ENCODE measurements around the gene ZIC5.
"Not testable (repeated sequence)": the region's sequence is repeated elsewhere in the genome, so short reads cannot be mapped to it uniquely, and the experiment has no call there.

The ZIC5 gene

DNA sequence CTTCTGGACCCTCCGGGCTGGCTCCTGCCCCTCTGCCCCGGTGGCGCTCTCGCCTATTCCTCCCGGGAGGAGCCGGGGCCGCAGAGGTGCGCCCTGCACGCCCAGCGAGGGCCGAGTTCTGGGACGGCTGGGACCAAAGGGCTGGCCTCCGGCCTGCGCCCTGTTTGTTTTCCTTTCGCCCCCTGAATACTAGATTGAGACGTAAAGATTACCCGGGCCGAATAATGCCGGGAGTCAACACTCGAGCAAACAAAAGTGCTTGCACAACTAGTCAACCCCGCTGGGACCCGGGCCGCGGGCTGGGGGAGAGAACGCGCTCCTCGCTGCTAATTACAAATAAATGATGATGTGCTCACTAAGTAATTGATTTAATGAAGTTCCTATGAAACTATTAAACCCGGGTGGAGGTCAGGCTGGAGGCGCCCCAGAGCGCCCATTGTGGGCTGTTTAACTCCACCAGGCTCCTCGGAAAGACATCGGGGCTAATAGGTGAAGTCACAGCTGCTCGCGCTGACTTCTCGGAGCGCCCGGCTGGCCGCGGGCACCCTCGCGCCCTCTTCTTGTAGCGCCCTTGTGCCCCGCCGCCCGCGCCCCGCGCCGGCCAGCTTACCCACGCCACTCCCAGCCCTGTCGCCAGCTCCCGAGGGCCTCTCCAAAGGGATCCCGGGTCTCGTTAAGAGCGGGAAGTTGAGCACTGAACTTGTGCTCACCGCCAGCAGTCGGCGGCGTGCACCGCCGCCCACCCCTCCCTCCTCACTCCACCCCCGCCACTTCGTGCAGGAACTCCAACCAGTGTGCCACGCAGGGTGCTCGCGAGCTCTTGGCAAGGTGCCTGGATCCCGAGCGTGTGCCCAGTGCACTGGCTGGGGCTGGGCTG lies 14.9 kb downstream of the ZIC5 start:
- no peaks in the 10 kb centered on the region for H3K36me3 ChIP-seq (ENCODE audit: control insufficient read depth, insufficient read depth, low read length)
- peak overlapping the region; percentile 27 for H3K4me3 ChIP-seq (ENCODE audit: extremely low read depth, insufficient read depth, low read length, poor library complexity, severe bottlenecking)
- H3K9me3 ChIP-seq (ENCODE audit: control insufficient read depth, low read length) = no peaks in the 10 kb centered on the region
- H3K27ac ChIP-seq (ENCODE audit: low read depth, low read length, severe bottlenecking) = peak overlapping the region; percentile 10
- 1% methylated on average over 45 to 47 of the region's 68 CpGs for WGBS, 2 experiments (ENCODE audit: insufficient coverage in 2 of 2)
- peaks cover 19% of the 10 kb centered on the region for H3K4me1 ChIP-seq (ENCODE audit: control insufficient read depth, insufficient read depth, low read length, poor library complexity, severe bottlenecking)

DNA sequence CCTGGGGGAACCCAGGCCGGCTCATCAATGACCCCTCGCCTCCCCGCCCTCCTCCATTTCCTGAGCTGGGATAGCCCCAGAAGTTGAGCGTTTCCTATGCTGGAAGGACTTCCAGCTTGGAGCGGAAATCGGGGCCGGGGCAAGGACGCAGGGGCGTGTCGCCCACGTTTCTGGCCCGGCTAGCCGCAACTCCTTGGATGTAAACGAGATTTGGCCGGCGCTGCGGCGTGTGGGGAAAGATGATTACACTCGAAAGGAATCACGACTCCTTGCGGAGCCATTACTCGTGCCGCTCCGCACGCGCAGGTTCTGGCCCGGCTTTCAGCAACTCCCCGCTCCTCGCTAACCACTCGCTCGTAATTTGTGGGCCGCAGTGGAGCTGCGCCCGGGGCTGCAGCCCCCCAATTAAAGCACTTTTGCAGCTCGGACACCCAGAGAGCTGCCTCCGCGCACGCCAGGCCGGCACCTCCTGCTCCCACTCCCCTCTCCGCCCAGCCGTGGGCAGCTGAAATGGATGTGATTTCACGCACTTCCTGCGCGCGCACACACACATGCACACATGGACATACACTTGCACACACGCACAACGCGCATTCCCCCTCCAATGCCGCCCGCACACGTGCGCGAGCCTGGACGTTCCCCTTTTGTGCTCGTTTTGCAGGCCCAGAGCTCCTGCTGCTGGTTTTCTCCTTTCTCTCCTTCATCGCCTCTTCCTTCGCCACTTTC lies 15.7 kb downstream of the ZIC5 start:
- Histone ChIP-seq H3K36me3 (ENCODE audit: control insufficient read depth, insufficient read depth, low read length) (no peaks in the 10 kb centered on the region), H3K4me1 (ENCODE audit: control insufficient read depth, insufficient read depth, low read length, poor library complexity, severe bottlenecking) (peaks cover 19% of the 10 kb centered on the region), H3K4me3 (ENCODE audit: extremely low read depth, insufficient read depth, low read length, poor library complexity, severe bottlenecking) (peak overlapping the region; percentile 27), H3K27ac (ENCODE audit: low read depth, low read length, severe bottlenecking) (no peak overlapping the region), H3K9me3 (ENCODE audit: control insufficient read depth, low read length) (no peaks in the 10 kb centered on the region)
- 4 to 6% methylated on average over 41 to 47 of the region's 57 CpGs for WGBS, 2 experiments (ENCODE audit: insufficient coverage in 2 of 2)

DNA sequence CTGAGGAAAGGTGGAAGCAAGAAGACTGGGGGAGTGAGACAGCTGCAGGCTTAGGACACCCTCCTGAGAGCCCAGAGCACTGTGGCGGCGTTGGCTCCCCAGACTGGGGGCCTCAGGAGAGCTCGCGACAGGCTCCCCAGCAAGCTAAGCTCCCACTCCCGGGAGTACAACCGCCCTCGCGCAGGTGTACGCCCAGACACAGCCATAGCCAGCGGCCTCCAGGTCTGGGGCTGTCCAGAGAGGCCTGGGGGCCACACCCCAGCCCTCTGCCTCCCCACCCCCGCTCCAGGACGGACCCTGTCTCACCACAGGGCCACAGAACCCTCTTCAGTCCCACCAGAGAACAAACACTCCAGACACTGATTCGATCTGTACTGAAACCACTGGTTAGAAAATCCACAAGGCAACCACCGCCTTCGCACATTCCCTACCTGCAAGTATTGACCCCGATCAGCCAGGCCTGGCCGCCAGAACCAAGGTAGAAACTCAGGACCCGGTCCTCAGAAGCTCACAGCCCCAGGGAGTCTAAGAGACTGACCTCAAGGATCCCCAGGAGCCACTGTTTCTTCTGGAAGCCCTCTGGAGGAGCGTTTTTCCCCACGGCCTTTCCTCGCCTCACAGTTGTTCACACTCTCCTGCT lies 16.3 kb downstream of the ZIC5 start:
- peak overlapping the region; percentile 27 for H3K4me3 ChIP-seq (ENCODE audit: extremely low read depth, insufficient read depth, low read length, poor library complexity, severe bottlenecking)
- WGBS, 2 experiments (ENCODE audit: insufficient coverage in 2 of 2) = 59 to 71% methylated on average over 16 to 19 of the region's 21 CpGs

DNA sequence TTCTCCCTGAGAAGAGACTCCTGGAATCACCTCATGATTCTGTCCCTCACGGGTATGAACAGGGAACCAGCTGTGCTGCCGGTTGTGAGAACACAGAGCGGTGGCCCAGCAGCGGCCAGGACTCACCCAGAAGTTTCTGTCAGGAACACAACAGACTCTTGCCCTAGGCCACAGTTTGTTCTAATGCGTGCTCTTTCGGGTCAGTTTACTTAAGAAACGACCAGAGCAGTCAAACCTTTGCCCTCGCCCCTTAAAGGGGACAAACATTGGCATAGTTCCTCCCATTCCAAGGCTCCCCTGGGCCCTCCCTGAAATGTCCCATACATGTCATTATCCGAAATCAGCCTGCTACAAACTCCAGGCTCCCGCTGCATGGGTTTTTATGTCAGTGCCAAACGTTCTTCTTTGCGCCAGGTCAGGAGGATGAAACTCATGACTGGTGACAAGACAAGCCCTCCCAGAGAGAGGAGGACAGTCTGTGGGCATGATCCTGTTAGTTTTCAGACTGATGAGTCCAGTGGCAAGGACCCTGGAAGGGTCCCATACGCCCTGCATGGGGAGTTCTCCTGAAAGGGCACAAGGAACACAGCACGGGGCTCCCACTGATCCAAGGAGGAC lies 18.3 kb downstream of the ZIC5 start:
- 86% methylated on average over 13 of the region's 14 CpGs for WGBS, 2 experiments (ENCODE audit: insufficient coverage in 2 of 2)
- no peaks in the 10 kb centered on the region for H3K9me3 ChIP-seq (ENCODE audit: control insufficient read depth, low read length)
- H3K36me3 ChIP-seq (ENCODE audit: control insufficient read depth, insufficient read depth, low read length) = no peaks in the 10 kb centered on the region
- no peak overlapping the region for H3K4me3 ChIP-seq (ENCODE audit: extremely low read depth, insufficient read depth, low read length, poor library complexity, severe bottlenecking)
- peaks cover 14% of the 10 kb centered on the region for H3K4me1 ChIP-seq (ENCODE audit: control insufficient read depth, insufficient read depth, low read length, poor library complexity, severe bottlenecking)
- H3K27ac ChIP-seq (ENCODE audit: low read depth, low read length, severe bottlenecking) = no peak overlapping the region

More for the DNA sequence above, 16.3 kb downstream of the ZIC5 start:
- no peak overlapping the region for H3K27ac ChIP-seq (ENCODE audit: low read depth, low read length, severe bottlenecking)
- H3K36me3 ChIP-seq (ENCODE audit: control insufficient read depth, insufficient read depth, low read length) = no peaks in the 10 kb centered on the region
- H3K9me3 ChIP-seq (ENCODE audit: control insufficient read depth, low read length) = no peaks in the 10 kb centered on the region
- peaks cover 19% of the 10 kb centered on the region for H3K4me1 ChIP-seq (ENCODE audit: control insufficient read depth, insufficient read depth, low read length, poor library complexity, severe bottlenecking)

DNA sequence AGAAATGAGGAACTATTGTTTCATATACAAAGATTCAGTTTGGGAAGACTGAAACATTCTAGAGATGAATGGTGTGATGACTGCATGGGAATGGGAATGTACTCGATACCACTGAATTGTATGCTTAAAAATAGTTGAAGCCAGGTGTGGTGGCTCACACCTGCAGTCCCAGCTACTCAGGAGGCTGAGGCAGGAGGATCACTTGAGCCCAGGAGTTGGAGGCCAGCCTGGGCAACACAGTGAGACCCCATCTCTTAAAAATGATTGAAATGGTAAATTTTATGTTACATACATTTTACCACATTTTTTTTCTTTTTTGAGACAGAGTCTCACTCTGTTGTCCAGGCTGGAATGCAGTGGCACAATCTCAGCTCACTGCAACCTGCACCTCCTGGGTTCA lies 19.9 kb downstream of the ZIC5 start:
- H3K27ac ChIP-seq (ENCODE audit: low read depth, low read length, severe bottlenecking); H3K4me1 ChIP-seq (ENCODE audit: control insufficient read depth, insufficient read depth, low read length, poor library complexity, severe bottlenecking): not testable (repeated sequence)
- WGBS, 2 experiments (ENCODE audit: insufficient coverage in 2 of 2) = 86% methylated on average over 1 of the region's 1 CpG; no CpG with 5 or more reads in 1 of the 2 experiments

DNA sequence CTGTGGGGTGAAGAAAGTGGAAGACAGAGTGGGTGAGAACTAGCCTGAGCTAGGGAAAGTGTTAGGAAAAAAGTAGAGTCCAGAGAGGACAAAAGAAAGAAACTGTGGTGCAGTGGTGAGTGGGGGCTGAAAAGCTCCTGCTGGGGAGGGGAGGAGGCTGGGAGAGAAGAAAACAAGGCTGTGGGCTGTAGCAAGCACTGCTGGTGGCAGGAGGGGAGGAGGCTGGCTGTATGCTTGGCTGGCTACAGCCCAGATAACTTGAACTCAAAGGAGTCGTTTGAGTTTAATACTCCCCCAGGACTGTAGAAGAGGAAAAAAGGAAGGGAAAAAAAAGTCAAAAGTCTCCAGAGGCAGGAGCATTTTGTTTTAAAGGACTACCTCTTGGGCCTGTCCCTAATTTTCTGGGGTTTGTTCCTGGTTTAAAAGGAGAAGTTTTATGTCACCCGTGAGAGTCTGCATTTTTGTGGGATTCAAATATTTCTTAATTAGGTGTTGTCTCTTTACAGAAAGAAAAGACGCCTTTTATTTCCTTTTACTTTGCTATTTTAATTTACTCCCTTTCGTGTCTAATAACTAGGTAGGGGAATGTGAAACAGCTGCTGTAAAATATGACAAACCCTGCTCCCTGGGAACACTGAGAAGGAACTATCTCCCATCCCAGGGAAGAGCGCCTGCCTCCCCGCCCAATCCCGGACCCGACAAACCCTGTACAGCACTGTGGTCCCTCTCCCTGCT lies 21.7 kb downstream of the ZIC5 start:
- no peak overlapping the region for H3K27ac ChIP-seq (ENCODE audit: low read depth, low read length, severe bottlenecking)
- no peaks in the 10 kb centered on the region for H3K36me3 ChIP-seq (ENCODE audit: control insufficient read depth, insufficient read depth, low read length)
- no peaks in the 10 kb centered on the region for H3K4me1 ChIP-seq (ENCODE audit: control insufficient read depth, insufficient read depth, low read length, poor library complexity, severe bottlenecking)
- H3K9me3 ChIP-seq (ENCODE audit: control insufficient read depth, low read length) = no peaks in the 10 kb centered on the region
- 9 to 20% methylated on average over 1 of the region's 8 CpGs for WGBS, 2 experiments (ENCODE audit: insufficient coverage in 2 of 2)
- no peak overlapping the region for H3K4me3 ChIP-seq (ENCODE audit: extremely low read depth, insufficient read depth, low read length, poor library complexity, severe bottlenecking)

More for the DNA sequence above, 19.9 kb downstream of the ZIC5 start:
- H3K36me3 ChIP-seq (ENCODE audit: control insufficient read depth, insufficient read depth, low read length); H3K9me3 ChIP-seq (ENCODE audit: control insufficient read depth, low read length); H3K4me3 ChIP-seq (ENCODE audit: extremely low read depth, insufficient read depth, low read length, poor library complexity, severe bottlenecking): not testable (repeated sequence)

DNA sequence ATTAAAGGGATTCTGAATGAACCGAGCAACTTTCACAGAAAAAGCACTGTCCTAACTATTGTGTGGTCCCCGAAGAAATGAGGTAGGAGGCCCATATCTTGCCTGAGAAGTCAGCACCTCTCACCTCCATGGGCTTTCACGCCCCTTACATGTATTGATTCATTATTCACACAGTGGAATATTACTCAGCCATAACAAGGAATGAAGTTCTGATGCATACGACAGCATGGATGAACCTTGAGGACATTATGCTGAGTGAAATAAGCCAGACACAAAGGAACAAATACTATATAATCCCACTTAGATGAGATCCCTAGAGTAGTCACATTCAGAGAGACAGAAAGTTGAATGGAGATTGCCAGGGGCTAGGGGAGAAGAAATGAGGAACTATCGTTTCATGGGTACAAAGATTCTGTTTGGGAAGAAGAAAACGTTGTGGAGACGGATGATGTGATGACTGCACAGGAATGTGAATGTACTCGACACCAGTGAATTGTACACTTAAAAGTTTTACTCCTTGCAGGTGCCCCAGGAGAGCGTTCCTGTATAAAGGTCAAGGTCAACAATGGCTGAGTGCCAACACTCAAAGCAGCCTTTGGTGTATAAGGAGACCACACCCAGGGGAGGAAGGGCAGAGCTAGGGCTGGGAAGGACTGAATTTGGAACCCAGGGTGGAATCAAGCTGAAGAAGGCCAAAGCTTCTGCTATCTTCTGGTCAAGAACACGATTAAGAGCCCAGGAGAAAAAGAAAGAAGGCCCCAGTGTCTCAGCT lies 22.5 kb downstream of the ZIC5 start:
- Histone ChIP-seq H3K4me1 (ENCODE audit: control insufficient read depth, insufficient read depth, low read length, poor library complexity, severe bottlenecking) (no peaks in the 10 kb centered on the region), H3K4me3 (ENCODE audit: extremely low read depth, insufficient read depth, low read length, poor library complexity, severe bottlenecking) (no peak overlapping the region), H3K36me3 (ENCODE audit: control insufficient read depth, insufficient read depth, low read length) (no peaks in the 10 kb centered on the region), H3K27ac (ENCODE audit: low read depth, low read length, severe bottlenecking) (no peak overlapping the region), H3K9me3 (ENCODE audit: control insufficient read depth, low read length) (no peaks in the 10 kb centered on the region)
- WGBS, 2 experiments (ENCODE audit: insufficient coverage in 2 of 2) = 89 to 92% methylated on average over 9 to 10 of the region's 10 CpGs

DNA sequence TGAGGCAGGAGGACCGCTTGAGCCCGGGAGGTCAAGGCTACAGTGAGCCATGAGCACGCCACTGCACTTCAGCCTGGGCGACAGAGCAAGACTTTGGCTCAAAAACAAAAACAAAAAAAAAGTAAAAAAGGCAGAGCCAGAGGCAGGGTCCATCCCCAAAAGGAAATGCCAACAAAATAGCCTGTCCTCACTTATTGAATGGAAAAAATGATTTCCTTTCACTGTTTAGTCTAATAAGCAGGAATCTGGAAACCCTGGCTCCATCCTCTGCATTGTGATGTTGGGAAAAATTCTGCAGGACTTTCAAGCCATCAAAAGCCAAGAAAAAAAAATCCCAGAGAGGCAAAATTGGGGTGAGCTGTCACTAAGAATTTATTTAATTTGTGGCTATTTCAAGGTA lies 23.2 kb downstream of the ZIC5 start:
- H3K27ac ChIP-seq (ENCODE audit: low read depth, low read length, severe bottlenecking) = no peak overlapping the region
- no peaks in the 10 kb centered on the region for H3K36me3 ChIP-seq (ENCODE audit: control insufficient read depth, insufficient read depth, low read length)
- no peaks in the 10 kb centered on the region for H3K9me3 ChIP-seq (ENCODE audit: control insufficient read depth, low read length)
- H3K4me3 ChIP-seq (ENCODE audit: extremely low read depth, insufficient read depth, low read length, poor library complexity, severe bottlenecking) = no peak overlapping the region
- H3K4me1 ChIP-seq (ENCODE audit: control insufficient read depth, insufficient read depth, low read length, poor library complexity, severe bottlenecking) = no peaks in the 10 kb centered on the region
- WGBS, 2 experiments (ENCODE audit: insufficient coverage in 2 of 2) = 96 to 97% methylated on average over 4 of the region's 4 CpGs

DNA sequence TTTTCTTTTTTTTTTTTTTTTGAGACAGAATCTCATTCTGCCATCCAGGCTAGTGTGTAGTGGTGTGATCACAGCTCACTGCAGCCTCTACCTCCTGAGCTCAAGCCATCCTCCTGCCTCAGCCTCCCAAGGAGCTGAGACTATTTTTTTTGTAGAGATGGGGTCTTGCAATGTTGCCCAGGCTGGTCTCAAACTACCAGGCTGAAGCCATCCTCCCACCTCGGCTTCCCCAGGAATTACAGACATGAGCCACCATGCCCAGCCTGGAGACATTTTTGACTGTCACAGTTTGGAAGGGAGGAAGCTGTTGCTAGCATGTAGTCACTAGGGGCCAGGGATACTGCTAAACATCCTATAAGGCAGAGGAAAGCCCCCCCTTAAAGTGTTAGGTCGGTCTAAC lies 23.9 kb downstream of the ZIC5 start:
- WGBS, 2 experiments (ENCODE audit: insufficient coverage in 2 of 2) = no CpG with 5 or more reads among the region's 2 CpGs

More for the DNA sequence above, 23.9 kb downstream of the ZIC5 start:
- H3K36me3 ChIP-seq (ENCODE audit: control insufficient read depth, insufficient read depth, low read length) = no peaks in the 10 kb centered on the region
- H3K4me3 ChIP-seq (ENCODE audit: extremely low read depth, insufficient read depth, low read length, poor library complexity, severe bottlenecking) = no peak overlapping the region
- no peaks in the 10 kb centered on the region for H3K4me1 ChIP-seq (ENCODE audit: control insufficient read depth, insufficient read depth, low read length, poor library complexity, severe bottlenecking)
- no peaks in the 10 kb centered on the region for H3K9me3 ChIP-seq (ENCODE audit: control insufficient read depth, low read length)
- H3K27ac ChIP-seq (ENCODE audit: low read depth, low read length, severe bottlenecking) = no peak overlapping the region
